ENCODE measurements around the gene CORO1C. TPM values are rescaled to one million over a fixed set of nuclear protein-coding genes. Genes with fewer than 3 reads are reported as not detected.

Gene CORO1C
- polyA plus RNA-seq, 1 donor: 68.4 TPM

DNA sequence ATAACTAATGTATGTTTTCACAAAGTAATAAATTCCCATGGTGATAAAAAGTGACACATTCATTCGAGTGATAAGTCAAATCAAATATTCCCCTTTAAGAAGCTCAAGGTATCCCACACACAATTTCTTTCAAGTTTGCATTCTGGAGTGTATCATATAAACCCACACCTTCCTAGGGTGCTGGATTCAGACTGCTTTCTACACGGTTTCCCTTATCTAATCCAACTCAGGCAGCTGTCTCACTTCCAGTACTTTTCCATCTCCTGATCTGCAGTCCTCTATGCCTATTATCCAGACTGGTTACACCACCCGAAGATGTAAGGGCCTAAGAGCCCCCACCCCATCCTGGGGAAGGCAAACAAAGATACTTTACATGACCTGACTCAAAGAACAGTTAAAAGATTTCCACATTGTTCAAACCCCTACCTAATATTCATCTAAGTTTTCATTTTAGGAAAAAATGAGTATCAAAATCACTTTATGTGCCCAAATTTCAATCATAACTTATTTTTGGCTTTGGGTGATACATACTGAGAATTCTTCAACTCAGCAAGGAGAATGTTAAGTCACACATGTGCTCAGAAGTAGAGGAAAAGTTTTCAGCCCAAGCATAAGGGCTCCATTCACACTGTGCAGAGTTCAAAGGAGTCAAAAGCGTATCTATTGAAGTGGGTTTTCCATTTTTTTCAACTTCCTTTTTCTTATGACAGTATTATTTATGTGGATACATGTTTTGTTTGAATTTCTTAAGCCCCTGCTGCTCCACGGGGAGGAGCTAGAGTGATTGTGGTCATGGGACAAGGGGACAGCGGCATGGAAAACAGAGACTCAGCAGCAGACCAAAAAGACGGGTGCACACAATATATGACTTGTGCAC, 41.8 kb downstream of the CORO1C start:
- 20% methylated on average over 1 of the region's 7 CpGs for WGBS (ENCODE audit: insufficient coverage, low lambda C conversion rate)
- no peaks in the 10 kb centered on the region for H3K9me3 ChIP-seq (ENCODE audit: control insufficient read depth, low read depth, low read length)
- DNase-seq: no peak
- no peak overlapping the region for H3K4me3 ChIP-seq (ENCODE audit: low read length)
- H3K27me3 ChIP-seq (ENCODE audit: control insufficient read depth, insufficient read depth, low read length): no peaks in the 10 kb centered on the region
- peaks cover 9% of the 10 kb centered on the region for H3K36me3 ChIP-seq (ENCODE audit: control insufficient read depth, insufficient read depth, low read length)
- H3K27ac ChIP-seq (ENCODE audit: low read length): peak overlapping the region; percentile 86
- peaks cover 17% of the 10 kb centered on the region for H3K4me1 ChIP-seq (ENCODE audit: control insufficient read depth, insufficient read depth, low read length)

DNA sequence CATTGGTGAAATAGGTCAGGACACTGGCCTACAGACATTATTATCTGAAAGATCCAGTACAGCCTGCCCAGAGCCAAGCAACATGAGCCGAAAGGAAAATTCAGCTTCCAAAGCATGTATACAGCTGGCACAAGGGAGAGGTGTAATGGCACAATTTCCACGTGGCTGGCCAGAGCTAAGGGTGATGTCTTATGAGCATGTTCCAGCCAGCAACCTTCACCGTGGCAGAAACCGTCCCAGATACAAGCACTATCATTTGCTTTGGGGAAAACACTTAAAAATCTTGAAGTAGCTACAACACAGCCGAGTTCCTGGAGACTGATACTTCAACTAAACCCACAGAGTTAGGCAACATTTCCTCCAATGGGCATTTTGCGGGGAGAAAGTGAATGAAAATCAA, 44.5 kb downstream of the CORO1C start:
- Histone ChIP-seq H3K9me3 (ENCODE audit: control insufficient read depth, low read depth, low read length) (no peaks in the 10 kb centered on the region), H3K27ac (ENCODE audit: low read length) (no peak overlapping the region), H3K36me3 (ENCODE audit: control insufficient read depth, insufficient read depth, low read length) (no peaks in the 10 kb centered on the region), H3K27me3 (ENCODE audit: control insufficient read depth, insufficient read depth, low read length) (no peaks in the 10 kb centered on the region), H3K4me1 (ENCODE audit: control insufficient read depth, insufficient read depth, low read length) (peaks cover 11% of the 10 kb centered on the region), H3K4me3 (ENCODE audit: low read length) (no peak overlapping the region)
- no CpG with 5 or more reads among the region's 6 CpGs for WGBS (ENCODE audit: insufficient coverage, low lambda C conversion rate)
- no peak for DNase-seq

DNA sequence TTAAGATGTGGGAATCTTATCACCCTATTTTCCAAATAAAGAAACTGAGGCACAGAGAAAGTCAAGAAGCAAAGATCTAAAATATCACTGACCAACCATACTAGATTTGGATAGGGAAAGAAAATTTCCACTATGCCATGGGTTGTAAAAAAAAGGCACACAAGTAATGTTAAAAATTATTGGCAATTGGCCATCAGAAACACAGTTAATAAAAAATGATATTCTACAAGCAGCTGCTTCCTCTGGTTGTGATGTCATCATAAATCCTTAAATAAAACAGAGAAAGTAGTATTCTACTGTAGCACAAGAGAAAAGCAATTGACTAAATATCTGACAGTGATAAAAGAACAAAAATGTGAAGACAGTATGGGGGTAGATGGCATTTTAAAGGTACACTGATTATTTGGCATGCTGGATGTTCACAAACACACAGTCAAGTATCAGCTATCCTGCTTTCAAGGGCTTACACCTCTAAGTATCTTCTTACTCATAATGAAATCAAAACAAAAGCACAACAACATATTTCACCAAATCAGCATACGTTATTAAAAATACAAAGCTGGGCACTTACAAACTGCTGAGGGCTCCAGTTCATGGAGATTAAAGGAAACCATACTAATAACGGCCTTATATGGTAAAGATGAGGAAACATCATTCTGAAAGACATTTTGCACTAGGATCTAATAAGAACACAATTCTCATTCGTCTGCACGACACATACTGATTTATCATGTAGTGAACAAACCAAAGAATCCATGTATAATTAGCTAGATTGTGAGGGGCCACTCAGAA, 45.7 kb downstream of the CORO1C start:
- Histone ChIP-seq H3K9me3 (ENCODE audit: control insufficient read depth, low read depth, low read length) (no peaks in the 10 kb centered on the region), H3K27ac (ENCODE audit: low read length) (peak overlapping the region; percentile 4), H3K4me1 (ENCODE audit: control insufficient read depth, insufficient read depth, low read length) (peaks cover 3% of the 10 kb centered on the region), H3K36me3 (ENCODE audit: control insufficient read depth, insufficient read depth, low read length) (no peaks in the 10 kb centered on the region), H3K27me3 (ENCODE audit: control insufficient read depth, insufficient read depth, low read length) (no peaks in the 10 kb centered on the region), H3K4me3 (ENCODE audit: low read length) (no peak overlapping the region)
- 100% methylated on average over 1 of the region's 4 CpGs for WGBS (ENCODE audit: insufficient coverage, low lambda C conversion rate)
- no peak for DNase-seq

DNA sequence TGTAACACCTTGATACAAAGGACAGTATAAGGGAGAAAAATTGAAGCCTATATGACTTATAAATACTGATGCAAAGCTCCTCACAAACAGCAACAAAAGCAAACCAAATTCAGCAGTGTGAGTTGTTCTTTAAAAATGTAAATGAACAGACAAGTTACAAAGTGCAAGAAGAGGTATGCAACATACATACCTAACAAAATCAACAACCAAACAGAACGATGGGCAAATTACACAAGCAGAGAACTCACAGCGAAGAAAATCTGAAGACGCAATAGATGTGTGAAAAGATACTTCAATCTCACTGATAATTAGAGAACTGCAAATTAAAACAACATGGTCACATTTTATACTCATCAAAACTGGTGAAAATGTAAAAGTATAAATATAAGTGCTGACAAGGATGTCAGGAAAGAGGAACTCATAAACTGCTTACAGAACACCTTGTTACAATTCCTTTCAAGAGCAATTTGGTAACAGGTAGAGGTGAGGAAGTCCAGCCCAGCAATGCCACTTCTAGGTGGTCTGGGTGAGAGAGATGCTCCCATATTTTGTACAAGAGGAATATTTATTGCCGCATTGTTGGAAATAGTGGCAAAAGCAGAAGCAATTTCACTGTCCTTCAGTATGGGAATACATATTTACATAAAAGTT, 47.3 kb downstream of the CORO1C start:
- Histone ChIP-seq H3K4me1 (ENCODE audit: control insufficient read depth, insufficient read depth, low read length) (no peaks in the 10 kb centered on the region), H3K36me3 (ENCODE audit: control insufficient read depth, insufficient read depth, low read length) (no peaks in the 10 kb centered on the region), H3K4me3 (ENCODE audit: low read length) (no peak overlapping the region), H3K27ac (ENCODE audit: low read length) (no peak overlapping the region), H3K27me3 (ENCODE audit: control insufficient read depth, insufficient read depth, low read length) (no peaks in the 10 kb centered on the region), H3K9me3 (ENCODE audit: control insufficient read depth, low read depth, low read length) (no peaks in the 10 kb centered on the region)
- WGBS (ENCODE audit: insufficient coverage, low lambda C conversion rate): 83% methylated on average over 1 of the region's 4 CpGs
- no peak for DNase-seq

DNA sequence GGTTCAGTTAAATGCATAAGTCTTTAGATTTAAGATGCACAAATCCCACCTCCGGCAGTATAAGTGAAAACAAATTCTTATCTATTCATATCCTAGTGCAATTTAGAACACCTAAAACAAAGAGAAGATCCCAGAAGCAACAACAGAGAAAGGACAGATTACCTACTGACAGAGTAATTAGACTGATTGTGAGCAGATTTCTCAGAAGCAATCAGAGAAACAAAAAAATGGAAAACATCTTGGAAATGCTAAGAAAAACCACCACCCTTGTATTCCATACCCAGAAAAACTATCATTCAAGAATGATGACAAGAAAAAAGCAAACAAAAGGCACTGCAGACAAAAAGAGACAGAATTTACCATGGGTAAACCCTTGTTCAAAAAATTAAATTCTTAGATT, 50.0 kb downstream of the CORO1C start:
- WGBS (ENCODE audit: insufficient coverage, low lambda C conversion rate): no CpG with 5 or more reads among the region's 1 CpG
- Histone ChIP-seq H3K36me3 (ENCODE audit: control insufficient read depth, insufficient read depth, low read length) (peaks cover 8% of the 10 kb centered on the region), H3K4me3 (ENCODE audit: low read length) (no peak overlapping the region), H3K4me1 (ENCODE audit: control insufficient read depth, insufficient read depth, low read length) (no peaks in the 10 kb centered on the region), H3K9me3 (ENCODE audit: control insufficient read depth, low read depth, low read length) (no peaks in the 10 kb centered on the region), H3K27ac (ENCODE audit: low read length) (no peak overlapping the region), H3K27me3 (ENCODE audit: control insufficient read depth, insufficient read depth, low read length) (no peaks in the 10 kb centered on the region)
- DNase-seq: no peak

DNA sequence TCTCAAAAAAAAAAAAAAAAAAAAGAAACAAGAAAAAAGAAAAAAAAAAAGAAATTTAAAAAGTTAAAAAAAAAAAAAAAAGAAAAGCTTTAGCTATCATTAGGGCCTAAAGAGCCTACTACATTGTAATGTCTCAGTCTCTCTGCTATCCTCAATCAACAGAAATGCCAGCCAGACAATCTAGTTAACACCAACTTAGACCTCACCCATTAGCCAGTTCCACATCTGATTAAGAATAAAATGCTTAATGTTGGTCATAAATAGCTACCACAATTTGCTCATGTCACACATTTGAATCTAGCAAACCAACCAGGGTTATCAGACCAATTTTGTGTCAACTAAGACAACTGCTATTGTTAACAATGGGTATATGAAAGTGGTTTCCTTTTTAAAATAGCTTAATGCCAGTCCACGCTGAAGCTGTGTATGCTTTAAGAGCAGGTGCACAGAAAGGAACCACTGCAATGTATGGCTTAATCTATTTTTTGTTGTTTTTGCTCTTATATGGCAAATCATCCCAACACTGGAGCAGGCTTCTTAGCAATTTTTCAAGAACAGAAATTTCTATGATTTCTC, 52.1 kb downstream of the CORO1C start:
- no peak for DNase-seq
- no peaks in the 10 kb centered on the region for H3K27me3 ChIP-seq (ENCODE audit: control insufficient read depth, insufficient read depth, low read length)
- WGBS (ENCODE audit: insufficient coverage, low lambda C conversion rate): no CpG with 5 or more reads among the region's 1 CpG
- no peaks in the 10 kb centered on the region for H3K4me1 ChIP-seq (ENCODE audit: control insufficient read depth, insufficient read depth, low read length)
- H3K27ac ChIP-seq (ENCODE audit: low read length): no peak overlapping the region
- no peaks in the 10 kb centered on the region for H3K9me3 ChIP-seq (ENCODE audit: control insufficient read depth, low read depth, low read length)
- no peak overlapping the region for H3K4me3 ChIP-seq (ENCODE audit: low read length)
- peaks cover 19% of the 10 kb centered on the region for H3K36me3 ChIP-seq (ENCODE audit: control insufficient read depth, insufficient read depth, low read length)

DNA sequence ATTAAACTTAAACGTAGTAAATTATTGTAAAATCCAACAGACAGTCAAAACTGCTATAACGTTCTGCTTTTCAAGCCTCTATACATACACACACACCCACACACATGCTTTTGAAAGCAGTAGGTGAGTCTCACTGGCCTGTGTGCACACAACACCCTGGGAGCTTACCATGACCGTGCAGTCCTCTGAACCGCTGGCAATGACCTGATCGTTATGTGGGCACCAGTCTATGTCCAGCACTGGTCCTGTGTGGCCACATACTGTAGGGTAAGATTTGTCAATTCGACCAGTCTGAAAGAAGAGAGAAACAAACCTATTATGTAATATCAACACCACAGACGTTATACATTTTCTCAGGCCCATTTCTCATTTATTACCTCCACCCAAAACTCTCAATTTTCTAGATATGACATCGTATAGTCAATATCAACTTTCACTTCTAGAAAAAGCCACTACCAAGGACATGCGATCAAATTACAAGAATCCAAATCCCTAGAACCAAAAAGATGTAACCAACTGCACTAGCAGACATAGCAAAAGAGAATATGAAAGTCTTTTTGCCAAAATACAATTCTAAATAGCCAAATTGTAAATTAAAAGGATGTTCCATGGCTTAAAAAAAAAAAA, 53.1 kb downstream of the CORO1C start:
- Histone ChIP-seq H3K27ac (ENCODE audit: low read length) (no peak overlapping the region), H3K4me3 (ENCODE audit: low read length) (no peak overlapping the region), H3K36me3 (ENCODE audit: control insufficient read depth, insufficient read depth, low read length) (peaks cover 19% of the 10 kb centered on the region), H3K9me3 (ENCODE audit: control insufficient read depth, low read depth, low read length) (no peaks in the 10 kb centered on the region), H3K4me1 (ENCODE audit: control insufficient read depth, insufficient read depth, low read length) (no peaks in the 10 kb centered on the region), H3K27me3 (ENCODE audit: control insufficient read depth, insufficient read depth, low read length) (no peaks in the 10 kb centered on the region)
- WGBS (ENCODE audit: insufficient coverage, low lambda C conversion rate): 100% methylated on average over 1 of the region's 9 CpGs
- no peak for DNase-seq

DNA sequence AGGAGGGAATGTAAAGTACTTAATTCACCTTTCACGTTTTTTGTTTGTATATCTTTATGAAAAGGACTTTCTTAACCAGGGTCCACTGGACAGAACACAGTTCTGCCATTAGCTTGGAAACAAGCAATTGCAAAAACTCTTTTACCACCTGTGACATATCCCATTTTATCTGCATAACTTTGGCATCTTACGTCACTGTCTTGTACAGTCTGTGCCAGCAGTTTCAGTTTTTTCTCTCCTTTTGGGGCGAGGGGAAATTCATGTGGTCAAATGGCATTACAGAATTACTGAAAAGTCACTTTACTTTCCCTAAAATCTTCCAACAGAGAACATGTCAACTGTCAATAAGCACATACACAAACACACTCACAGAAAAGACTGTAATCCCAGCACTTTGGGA, 53.9 kb downstream of the CORO1C start:
- Histone ChIP-seq H3K27me3 (ENCODE audit: control insufficient read depth, insufficient read depth, low read length) (no peaks in the 10 kb centered on the region), H3K4me1 (ENCODE audit: control insufficient read depth, insufficient read depth, low read length) (no peaks in the 10 kb centered on the region), H3K9me3 (ENCODE audit: control insufficient read depth, low read depth, low read length) (no peaks in the 10 kb centered on the region), H3K4me3 (ENCODE audit: low read length) (no peak overlapping the region), H3K36me3 (ENCODE audit: control insufficient read depth, insufficient read depth, low read length) (peaks cover 19% of the 10 kb centered on the region), H3K27ac (ENCODE audit: low read length) (no peak overlapping the region)
- WGBS (ENCODE audit: insufficient coverage, low lambda C conversion rate): 100% methylated on average over 1 of the region's 3 CpGs
- DNase-seq: no peak

DNA sequence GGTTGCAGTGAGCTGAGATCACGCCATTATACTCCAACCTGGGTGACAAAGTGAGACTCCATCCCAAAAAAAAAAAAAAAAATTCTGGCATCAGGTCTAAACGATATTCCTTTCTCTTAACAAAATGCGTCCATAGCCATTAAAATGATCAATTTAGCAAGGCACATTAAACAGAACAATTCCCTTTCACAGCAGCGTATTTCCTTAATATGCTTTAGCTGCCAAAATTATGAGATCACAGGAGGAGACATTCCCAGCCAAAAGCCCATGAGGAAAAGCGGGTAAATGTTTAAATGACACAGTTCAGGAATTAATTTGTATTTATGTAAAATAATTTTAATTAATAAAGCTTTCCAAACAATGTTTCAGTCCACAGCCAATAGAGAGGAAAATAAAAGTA, 54.6 kb downstream of the CORO1C start:
- no peak for DNase-seq
- H3K27me3 ChIP-seq (ENCODE audit: control insufficient read depth, insufficient read depth, low read length): no peaks in the 10 kb centered on the region
- no peak overlapping the region for H3K27ac ChIP-seq (ENCODE audit: low read length)
- peaks cover 19% of the 10 kb centered on the region for H3K36me3 ChIP-seq (ENCODE audit: control insufficient read depth, insufficient read depth, low read length)
- 75% methylated on average over 2 of the region's 5 CpGs for WGBS (ENCODE audit: insufficient coverage, low lambda C conversion rate)
- no peaks in the 10 kb centered on the region for H3K9me3 ChIP-seq (ENCODE audit: control insufficient read depth, low read depth, low read length)
- no peak overlapping the region for H3K4me3 ChIP-seq (ENCODE audit: low read length)
- no peaks in the 10 kb centered on the region for H3K4me1 ChIP-seq (ENCODE audit: control insufficient read depth, insufficient read depth, low read length)

DNA sequence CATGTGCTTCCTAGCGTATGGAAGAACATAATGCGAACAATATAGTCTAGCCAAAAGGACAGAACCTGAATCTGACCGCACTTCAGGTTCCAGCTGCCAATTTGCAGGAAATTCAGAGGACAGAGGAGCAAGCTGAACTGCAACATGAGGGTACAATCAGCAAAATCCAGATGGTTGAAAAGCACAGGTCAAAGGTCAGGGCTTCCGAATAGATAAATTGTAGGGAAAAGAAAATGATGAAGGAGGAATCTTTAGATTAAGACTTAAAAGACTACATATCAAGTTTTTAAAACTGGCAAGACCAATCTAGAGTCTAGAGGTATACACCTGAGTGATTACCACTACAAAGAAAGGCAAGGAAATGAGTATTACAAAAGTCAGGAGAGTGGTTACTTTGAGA, 55.5 kb downstream of the CORO1C start:
- WGBS (ENCODE audit: insufficient coverage, low lambda C conversion rate): 80% methylated on average over 2 of the region's 4 CpGs
- Histone ChIP-seq H3K9me3 (ENCODE audit: control insufficient read depth, low read depth, low read length) (no peaks in the 10 kb centered on the region), H3K27me3 (ENCODE audit: control insufficient read depth, insufficient read depth, low read length) (no peaks in the 10 kb centered on the region), H3K27ac (ENCODE audit: low read length) (no peak overlapping the region), H3K4me1 (ENCODE audit: control insufficient read depth, insufficient read depth, low read length) (no peaks in the 10 kb centered on the region), H3K36me3 (ENCODE audit: control insufficient read depth, insufficient read depth, low read length) (peaks cover 19% of the 10 kb centered on the region), H3K4me3 (ENCODE audit: low read length) (no peak overlapping the region)
- no peak for DNase-seq
